Measurements from ENCODE around the gene GTPBP6. TPM values are rescaled to one million over a fixed set of nuclear protein-coding genes. Genes with fewer than 3 reads are reported as not detected.

Gene GTPBP6
- total and polyA plus RNA-seq, 2 experiments from 2014 or later, result 41.4 to 66.8 TPM

DNA sequence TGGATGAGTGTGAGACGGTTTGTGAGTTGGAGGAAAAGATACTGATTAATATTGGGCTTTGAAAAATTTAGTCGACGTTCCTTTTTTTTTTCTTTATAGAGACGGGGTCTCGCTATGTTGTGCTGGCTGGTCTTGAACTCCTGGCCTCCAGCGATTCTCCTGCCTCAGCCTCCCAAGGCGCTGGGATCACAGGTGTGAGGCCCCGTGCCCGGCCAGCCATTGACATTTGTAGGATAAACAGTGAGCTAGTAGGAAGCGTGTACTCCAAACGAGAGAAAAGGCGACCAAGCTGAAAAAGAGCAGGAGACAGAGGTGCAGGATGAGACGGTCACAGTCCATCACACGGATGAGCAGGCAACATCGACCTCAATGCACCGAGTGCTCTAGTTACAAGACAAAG, 48.8 kb upstream of the GTPBP6 start (continued):
- TF ChIP-seq, protein P1, sequence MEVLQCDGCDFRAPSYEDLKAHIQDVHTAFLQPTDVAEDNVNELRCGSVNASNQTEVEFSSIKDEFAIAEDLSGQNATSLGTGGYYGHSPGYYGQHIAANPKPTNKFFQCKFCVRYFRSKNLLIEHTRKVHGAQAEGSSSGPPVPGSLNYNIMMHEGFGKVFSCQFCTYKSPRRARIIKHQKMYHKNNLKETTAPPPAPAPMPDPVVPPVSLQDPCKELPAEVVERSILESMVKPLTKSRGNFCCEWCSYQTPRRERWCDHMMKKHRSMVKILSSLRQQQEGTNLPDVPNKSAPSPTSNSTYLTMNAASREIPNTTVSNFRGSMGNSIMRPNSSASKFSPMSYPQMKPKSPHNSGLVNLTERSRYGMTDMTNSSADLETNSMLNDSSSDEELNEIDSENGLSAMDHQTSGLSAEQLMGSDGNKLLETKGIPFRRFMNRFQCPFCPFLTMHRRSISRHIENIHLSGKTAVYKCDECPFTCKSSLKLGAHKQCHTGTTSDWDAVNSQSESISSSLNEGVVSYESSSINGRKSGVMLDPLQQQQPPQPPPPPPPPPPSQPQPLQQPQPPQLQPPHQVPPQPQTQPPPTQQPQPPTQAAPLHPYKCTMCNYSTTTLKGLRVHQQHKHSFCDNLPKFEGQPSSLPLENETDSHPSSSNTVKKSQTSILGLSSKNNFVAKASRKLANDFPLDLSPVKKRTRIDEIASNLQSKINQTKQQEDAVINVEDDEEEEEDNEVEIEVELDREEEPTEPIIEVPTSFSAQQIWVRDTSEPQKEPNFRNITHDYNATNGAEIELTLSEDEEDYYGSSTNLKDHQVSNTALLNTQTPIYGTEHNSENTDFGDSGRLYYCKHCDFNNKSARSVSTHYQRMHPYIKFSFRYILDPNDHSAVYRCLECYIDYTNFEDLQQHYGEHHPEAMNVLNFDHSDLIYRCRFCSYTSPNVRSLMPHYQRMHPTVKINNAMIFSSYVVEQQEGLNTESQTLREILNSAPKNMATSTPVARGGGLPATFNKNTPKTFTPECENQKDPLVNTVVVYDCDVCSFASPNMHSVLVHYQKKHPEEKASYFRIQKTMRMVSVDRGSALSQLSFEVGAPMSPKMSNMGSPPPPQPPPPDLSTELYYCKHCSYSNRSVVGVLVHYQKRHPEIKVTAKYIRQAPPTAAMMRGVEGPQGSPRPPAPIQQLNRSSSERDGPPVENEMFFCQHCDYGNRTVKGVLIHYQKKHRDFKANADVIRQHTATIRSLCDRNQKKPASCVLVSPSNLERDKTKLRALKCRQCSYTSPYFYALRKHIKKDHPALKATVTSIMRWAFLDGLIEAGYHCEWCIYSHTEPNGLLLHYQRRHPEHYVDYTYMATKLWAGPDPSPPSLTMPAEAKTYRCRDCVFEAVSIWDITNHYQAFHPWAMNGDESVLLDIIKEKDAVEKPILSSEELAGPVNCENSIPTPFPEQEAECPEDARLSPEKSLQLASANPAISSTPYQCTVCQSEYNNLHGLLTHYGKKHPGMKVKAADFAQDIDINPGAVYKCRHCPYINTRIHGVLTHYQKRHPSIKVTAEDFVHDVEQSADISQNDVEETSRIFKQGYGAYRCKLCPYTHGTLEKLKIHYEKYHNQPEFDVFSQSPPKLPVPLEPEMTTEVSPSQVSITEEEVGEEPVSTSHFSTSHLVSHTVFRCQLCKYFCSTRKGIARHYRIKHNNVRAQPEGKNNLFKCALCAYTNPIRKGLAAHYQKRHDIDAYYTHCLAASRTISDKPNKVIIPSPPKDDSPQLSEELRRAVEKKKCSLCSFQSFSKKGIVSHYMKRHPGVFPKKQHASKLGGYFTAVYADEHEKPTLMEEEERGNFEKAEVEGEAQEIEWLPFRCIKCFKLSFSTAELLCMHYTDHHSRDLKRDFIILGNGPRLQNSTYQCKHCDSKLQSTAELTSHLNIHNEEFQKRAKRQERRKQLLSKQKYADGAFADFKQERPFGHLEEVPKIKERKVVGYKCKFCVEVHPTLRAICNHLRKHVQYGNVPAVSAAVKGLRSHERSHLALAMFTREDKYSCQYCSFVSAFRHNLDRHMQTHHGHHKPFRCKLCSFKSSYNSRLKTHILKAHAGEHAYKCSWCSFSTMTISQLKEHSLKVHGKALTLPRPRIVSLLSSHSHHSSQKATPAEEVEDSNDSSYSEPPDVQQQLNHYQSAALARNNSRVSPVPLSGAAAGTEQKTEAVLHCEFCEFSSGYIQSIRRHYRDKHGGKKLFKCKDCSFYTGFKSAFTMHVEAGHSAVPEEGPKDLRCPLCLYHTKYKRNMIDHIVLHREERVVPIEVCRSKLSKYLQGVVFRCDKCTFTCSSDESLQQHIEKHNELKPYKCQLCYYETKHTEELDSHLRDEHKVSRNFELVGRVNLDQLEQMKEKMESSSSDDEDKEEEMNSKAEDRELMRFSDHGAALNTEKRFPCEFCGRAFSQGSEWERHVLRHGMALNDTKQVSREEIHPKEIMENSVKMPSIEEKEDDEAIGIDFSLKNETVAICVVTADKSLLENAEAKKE (CRISPR knock-in tag; IDR thresholded peaks at IDR 0.05), result no peak
- TF ChIP-seq STAT1 (IDR thresholded peaks at IDR 0.05; ENCODE audit: unreplicated experiment) (no peak), JUNB (IDR thresholded peaks at IDR 0.05; ENCODE audit: unreplicated experiment) (no peak), POLR2AphosphoS5 (IDR thresholded peaks at IDR 0.05; ENCODE audit: low read depth) (no peak), ZNF114 (CRISPR knock-in tag; IDR thresholded peaks at IDR 0.05) (no peak), CREB1 (CRISPR knock-in tag; IDR thresholded peaks at IDR 0.05; ENCODE audit: low read depth) (no peak), NANOG (IDR thresholded peaks at IDR 0.05; ENCODE audit: borderline replicate concordance) (no peak), ZNF331 (CRISPR knock-in tag; IDR thresholded peaks at IDR 0.05; ENCODE audit: low read depth) (no peak)
- TF ChIP-seq, protein P2, sequence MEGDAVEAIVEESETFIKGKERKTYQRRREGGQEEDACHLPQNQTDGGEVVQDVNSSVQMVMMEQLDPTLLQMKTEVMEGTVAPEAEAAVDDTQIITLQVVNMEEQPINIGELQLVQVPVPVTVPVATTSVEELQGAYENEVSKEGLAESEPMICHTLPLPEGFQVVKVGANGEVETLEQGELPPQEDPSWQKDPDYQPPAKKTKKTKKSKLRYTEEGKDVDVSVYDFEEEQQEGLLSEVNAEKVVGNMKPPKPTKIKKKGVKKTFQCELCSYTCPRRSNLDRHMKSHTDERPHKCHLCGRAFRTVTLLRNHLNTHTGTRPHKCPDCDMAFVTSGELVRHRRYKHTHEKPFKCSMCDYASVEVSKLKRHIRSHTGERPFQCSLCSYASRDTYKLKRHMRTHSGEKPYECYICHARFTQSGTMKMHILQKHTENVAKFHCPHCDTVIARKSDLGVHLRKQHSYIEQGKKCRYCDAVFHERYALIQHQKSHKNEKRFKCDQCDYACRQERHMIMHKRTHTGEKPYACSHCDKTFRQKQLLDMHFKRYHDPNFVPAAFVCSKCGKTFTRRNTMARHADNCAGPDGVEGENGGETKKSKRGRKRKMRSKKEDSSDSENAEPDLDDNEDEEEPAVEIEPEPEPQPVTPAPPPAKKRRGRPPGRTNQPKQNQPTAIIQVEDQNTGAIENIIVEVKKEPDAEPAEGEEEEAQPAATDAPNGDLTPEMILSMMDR (conservative IDR thresholded peaks at IDR 0.05; ENCODE audit: low read depth in 2 of 2), result no peak
- TF ChIP-seq, protein P3, sequence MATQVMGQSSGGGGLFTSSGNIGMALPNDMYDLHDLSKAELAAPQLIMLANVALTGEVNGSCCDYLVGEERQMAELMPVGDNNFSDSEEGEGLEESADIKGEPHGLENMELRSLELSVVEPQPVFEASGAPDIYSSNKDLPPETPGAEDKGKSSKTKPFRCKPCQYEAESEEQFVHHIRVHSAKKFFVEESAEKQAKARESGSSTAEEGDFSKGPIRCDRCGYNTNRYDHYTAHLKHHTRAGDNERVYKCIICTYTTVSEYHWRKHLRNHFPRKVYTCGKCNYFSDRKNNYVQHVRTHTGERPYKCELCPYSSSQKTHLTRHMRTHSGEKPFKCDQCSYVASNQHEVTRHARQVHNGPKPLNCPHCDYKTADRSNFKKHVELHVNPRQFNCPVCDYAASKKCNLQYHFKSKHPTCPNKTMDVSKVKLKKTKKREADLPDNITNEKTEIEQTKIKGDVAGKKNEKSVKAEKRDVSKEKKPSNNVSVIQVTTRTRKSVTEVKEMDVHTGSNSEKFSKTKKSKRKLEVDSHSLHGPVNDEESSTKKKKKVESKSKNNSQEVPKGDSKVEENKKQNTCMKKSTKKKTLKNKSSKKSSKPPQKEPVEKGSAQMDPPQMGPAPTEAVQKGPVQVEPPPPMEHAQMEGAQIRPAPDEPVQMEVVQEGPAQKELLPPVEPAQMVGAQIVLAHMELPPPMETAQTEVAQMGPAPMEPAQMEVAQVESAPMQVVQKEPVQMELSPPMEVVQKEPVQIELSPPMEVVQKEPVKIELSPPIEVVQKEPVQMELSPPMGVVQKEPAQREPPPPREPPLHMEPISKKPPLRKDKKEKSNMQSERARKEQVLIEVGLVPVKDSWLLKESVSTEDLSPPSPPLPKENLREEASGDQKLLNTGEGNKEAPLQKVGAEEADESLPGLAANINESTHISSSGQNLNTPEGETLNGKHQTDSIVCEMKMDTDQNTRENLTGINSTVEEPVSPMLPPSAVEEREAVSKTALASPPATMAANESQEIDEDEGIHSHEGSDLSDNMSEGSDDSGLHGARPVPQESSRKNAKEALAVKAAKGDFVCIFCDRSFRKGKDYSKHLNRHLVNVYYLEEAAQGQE (IDR thresholded peaks at IDR 0.05; ENCODE audit: unreplicated experiment), result no peak
